HG02973 (cell line): ENCODE results near the gene TMEM109.
"Not testable (repeated sequence)": the region's sequence is repeated elsewhere in the genome, so short reads cannot be mapped to it uniquely, and the experiment has no call there.

ENCODE experiments used
- ATAC-seq: cut with Tn5 transposase; IDR thresholded peaks from one replicate; pipeline ENCODE4 v1.9.1; 2021; ENCODE audit warnings: moderate library complexity; ENCODE audit not compliant: unreplicated experiment

The TMEM109 gene

DNA sequence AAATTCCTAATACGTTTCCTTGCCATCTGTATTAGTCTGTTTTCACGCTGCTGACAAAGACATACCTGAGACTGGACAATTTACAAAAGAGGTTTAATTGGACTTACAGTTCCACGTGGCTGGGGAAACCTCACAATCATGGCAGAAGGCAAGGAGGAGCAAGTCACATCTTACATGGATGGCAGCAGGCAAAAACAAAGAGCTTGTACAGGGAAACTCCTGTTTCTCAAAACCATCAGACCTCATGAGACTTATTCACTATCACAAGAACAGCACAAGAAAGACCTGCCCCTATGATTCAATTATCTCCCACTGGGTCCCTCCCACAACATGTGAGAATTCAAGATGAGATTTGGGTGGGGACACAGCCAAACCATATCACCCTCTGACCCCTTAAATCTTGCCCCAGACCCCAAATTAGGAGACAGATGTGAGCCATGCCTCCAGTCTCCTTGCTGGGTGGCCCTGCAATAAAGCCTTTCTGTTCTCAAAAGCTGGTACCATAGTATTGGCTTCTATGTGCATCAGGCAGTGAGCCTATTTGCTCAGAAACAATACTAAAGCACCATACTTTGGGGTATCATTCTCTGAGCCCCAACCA is 4.2 kb upstream of the TMEM109 start:
- ATAC-seq, result not testable (repeated sequence)

DNA sequence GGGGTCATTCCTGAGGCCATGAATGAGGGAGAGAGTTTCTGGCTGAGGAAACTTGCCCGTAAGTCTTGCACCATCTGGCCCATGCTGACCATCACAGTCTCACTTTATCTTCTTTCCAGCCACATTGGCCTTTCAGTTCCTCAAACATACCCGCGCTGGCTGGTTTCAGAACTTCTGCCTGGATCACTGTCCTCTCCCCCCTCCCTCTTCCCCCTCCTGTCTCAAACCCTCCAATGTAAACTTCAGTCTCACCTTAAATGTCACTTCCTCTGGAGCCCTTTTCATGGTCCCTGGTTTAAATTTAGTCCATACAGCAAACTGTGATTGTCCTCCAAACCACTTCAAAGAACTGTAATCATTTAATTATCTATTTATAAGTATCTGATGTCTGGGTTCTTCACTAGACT is 3.7 kb upstream of the TMEM109 start:
- ATAC-seq, result peak; percentile 27

DNA sequence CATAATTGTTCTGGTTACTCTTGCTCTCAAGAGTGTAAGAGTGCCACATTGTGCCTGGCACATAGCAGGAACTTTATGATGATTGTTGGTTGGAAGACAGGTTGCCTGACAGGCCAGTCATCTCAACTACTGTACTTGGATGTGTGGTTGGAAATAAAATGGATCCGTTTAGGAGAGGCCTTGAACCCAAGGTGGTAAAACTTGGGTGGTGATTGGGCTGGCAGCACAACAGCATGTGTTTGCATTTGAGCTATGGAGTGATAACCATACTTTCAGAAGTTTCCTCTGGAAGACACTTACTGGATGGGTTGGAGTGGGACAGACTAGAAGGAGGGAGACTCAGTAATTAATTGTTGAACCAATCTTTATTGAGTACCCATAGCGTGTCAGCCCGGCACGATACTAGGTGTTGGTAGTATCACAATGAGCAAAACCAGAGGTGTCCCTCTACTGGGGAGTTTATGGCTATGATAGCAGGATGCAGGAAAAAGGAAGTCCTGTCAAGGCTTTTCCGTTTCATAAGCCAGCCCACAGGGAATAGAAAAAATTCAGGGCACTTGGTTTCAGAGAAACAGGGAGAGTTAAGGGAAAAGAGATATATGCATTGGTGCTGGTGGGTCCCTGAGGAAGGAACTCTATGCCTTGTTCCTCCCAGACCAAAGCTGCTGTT is 3.1 kb upstream of the TMEM109 start:
- ATAC-seq, result no peak

- no peak for ATAC-seq
Measured at GRCh38 chr11:60912223-60912850, 1.6 kb upstream of the TMEM109 start.

GRCh38 chr11:60912851-60913528 is 968 bp upstream of the TMEM109 start:
- ATAC-seq, result no peak

- no peak for ATAC-seq
Measured at GRCh38 chr11:60914633-60915247, 782 bp downstream of the TMEM109 start.

- peak; percentile 38 for ATAC-seq
Measured at GRCh38 chr11:60915248-60915914, 1.4 kb downstream of the TMEM109 start.

DNA sequence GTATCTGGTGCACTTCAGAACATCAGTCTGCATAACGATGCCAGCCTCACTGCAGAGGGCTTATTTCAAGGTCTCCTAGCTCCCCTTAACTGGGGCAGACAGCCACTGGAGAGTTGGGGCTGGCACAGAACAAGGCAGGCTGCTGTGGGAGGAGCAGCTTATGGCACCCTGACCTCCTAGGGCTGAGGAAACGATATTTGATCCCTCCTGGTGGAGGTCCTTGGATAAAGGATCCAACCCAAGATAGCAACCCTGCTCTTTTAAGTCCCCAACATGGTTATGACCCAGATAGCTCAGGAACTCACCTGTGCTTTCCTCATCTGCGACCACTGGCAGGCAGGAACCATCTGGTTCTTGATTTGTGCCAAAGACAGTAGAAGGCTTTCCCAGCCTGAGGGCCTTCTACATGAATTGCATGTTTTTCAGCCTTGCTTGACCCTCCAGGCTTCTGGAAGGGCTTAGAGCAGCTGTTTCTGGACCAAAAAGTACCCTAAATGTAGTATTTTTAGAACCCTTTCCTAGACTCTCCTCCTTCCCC is 2.8 kb downstream of the TMEM109 start:
- no peak for ATAC-seq

- ATAC-seq, result no peak
Measured at GRCh38 chr11:60917267-60917666, 3.3 kb downstream of the TMEM109 start.

GRCh38 chr11:60918251-60918938 is 4.4 kb downstream of the TMEM109 start:
- ATAC-seq, result no peak

DNA sequence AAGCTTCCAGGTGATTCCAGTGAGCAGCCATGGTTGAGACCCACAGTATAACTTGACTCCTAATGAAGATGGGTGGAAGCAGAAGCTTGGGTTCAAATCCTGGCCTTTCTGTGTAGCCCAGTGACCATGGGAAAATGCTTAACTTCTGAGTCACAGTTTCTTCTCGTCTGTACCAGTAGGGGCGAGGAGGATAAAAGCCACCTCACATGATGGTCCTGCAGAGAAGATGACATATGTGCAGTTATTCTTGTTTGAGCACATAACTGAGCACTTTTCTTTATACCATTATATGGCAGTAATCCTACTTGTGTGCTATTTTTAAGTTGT is 4.9 kb downstream of the TMEM109 start:
- no peak for ATAC-seq

- no peak for ATAC-seq
Measured at GRCh38 chr11:60919320-60919719, 5.4 kb downstream of the TMEM109 start.

GRCh38 chr11:60919956-60920355 is 6.0 kb downstream of the TMEM109 start:
- ATAC-seq, result no peak

GRCh38 chr11:60921259-60921658 is 7.3 kb downstream of the TMEM109 start:
- no peak for ATAC-seq

GRCh38 chr11:60921777-60922335 is 7.9 kb downstream of the TMEM109 start:
- ATAC-seq, result no peak

DNA sequence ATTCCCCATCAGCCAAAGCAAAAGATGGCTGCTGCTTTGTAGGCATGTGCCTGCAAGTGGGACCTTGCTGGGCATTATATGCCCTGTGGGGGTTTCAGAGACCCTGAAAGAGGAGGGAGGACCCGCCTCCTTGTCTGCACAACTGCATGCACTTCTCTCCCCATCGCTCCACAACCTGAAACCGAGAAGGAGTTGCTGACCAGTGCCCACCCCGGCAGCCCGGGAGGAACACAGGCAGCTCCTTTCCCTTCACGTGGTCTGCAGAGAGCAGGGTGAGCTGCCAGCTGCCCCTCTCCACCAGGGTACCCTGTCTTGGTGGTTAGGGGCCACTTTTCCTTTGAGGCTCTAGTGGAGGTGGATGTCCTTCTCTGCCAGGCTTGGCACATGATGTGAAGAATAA is 8.9 kb downstream of the TMEM109 start:
- ATAC-seq, result no peak

GRCh38 chr11:60923326-60923725 is 9.4 kb downstream of the TMEM109 start:
- ATAC-seq, result no peak

DNA sequence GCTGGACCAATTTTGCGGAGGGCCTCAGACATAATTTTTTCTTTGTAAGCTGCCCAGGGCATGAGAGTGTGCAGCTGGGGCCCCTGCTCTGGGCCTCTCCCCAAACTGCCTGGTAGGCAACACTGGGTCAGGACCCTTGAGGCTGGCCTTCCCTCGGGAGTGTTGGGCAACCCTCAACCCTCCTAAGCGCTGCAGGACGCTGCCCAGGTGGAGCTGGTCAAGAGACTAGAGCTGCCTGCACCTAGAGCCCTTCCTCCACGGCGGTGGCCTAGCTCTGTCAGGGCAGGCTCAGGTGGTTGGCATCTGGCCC is 9.8 kb downstream of the TMEM109 start:
- no peak for ATAC-seq

GRCh38 chr11:60924110-60924905 is 10.3 kb downstream of the TMEM109 start, which contains the start of gene TMEM132A:
Gene TMEM132A, plus strand, starts transcription at chr11:60924460. Its CDS starts 174 bp downstream, at chr11:60924634.
- ATAC-seq, result no peak
